Stimulated activated CD8-positive, alpha-beta memory T cell treated with anti-CD3 and anti-CD28 coated beads, Interleukin-4, amount 100 ng/mL, for 4 hours (primary cell): ENCODE results near the gene SMARCAL1.

Source experiments
- DNase-seq, 2 donors: peaks; one replicate each; pipeline ENCODE4 v3.0.0-alpha.2; 2020; ENCODE audit warnings: low read depth in 2 of 2, low spot score in 1 of 2

Gene SMARCAL1

GRCh38 chr2:216474925-216475670 is 62.8 kb downstream of the SMARCAL1 start:
- no peak for DNase-seq

- no peak for DNase-seq
These were observed 63.5 kb downstream of the SMARCAL1 start for GRCh38 chr2:216475767-216476166.

DNA sequence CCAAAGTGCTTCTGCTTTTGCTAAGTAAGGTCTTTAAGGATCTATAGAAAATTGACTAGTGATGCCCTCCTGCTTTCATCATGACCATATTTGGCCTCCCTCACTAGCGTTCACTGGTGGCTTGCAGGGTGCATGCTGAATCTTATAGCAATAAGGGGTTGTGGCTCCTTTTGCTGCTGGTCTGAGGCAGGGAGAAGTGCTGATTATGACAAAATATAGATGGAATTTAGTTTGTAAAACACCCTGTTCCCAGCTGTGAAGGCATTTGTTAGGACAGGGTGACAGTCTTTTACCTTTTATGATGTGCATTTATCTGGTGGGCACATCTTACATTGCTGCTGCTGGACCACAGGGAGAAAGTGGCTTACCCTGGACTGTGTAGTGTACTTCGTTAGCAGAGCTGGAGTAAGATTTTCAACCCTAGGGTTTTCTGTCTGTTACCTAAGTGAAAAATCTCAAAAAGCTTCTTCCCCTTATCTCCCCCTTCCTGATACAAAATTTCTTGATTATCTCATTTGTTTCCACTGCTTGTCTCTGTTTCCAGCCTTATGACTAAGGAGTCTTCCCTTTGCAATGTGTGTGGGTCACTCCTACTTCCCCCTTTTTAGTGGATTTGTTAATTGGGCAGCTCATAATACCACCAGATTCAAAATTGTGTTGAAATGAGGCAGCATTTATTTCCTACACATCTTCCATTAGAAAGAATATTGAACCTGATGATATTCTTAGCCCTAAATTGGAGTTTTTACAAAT is 65.2 kb downstream of the SMARCAL1 start:
- no peak for DNase-seq

GRCh38 chr2:216478151-216478550 is 65.9 kb downstream of the SMARCAL1 start:
- DNase-seq: no peak

GRCh38 chr2:216478791-216479190 is 66.5 kb downstream of the SMARCAL1 start:
- DNase-seq: no peak

- no peak for DNase-seq
These were observed 67.9 kb downstream of the SMARCAL1 start for GRCh38 chr2:216480221-216480620.

DNA sequence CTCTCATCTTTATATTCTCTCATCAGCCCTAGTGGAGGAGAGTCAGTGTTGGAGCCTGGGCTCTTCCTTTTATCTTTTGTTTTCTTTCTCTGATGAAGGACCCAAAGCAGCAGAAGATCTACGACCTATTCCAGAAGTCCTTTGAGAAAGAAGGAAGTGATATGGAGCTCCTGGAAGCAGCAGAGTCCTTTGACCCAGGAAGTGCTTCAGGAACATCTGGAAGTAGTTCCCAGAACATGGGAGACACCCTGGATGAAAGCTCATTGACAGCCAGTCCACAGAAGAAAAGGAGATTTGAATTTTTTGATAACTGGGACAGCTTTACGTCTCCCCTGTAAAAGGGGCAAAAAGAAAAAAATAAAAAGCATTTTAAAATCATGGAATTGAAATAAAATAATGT is 70.4 kb downstream of the SMARCAL1 start:
- DNase-seq: no peak

GRCh38 chr2:216485237-216485636 is 73.0 kb downstream of the SMARCAL1 start:
- DNase-seq: no peak

DNA sequence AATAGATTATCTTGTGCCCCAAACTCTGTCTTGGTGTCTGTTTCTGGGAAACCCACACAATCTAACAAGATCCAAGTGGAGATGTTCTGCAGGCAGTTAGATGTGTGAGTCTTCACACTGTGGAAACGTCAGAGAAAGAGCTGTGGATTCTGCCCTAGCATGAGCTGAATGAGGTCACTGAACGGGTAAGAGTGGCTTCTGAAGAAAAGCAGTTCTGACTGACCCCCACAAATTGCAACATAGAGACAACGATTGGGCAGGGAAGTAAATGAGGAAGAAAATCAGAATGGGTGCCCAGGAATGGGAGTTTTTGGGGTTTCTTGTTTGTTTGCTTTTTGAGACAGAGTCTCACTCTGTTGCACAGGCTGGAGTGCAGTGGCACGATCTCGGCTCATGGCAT is 73.5 kb downstream of the SMARCAL1 start:
- no peak for DNase-seq

DNA sequence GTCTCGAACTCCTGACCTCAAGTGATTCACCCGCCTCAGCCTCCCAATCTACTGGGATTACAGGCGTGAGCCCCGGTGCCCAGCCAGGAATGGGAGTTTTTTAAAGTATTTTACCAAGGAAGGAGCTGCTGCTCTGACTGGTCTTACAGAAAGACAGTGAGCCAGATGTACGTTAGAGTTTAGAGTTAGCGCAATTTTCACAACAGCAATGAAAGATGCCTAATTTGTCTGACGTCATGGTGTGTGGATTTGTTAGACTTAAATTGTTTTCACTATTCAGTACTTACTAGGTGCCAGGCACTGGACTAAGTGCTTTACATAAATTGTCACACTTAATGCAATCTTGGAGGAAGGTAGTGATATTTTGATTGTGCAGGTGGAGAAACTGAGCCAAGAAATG is 74.0 kb downstream of the SMARCAL1 start:
- no peak for DNase-seq

GRCh38 chr2:216486708-216487107 is 74.4 kb downstream of the SMARCAL1 start:
- no peak for DNase-seq

DNA sequence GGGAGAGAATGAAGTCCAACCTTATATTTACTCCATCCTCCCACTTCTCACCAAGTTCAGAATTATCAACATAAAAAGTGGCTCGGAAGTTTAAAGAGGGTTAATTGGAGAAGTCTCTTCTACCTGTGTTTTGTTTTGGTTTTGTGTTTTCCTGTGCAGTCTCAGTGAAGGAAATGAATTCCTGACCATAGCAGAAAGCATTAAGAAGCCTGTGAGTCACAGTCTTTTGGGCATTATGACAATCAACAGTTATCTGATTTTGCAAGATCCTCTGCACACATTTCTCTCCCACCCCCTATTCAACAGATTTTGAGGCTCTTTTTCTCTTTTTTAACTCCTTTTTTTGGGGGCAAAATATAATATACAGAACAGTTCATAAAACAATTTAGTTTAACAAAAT is 77.8 kb downstream of the SMARCAL1 start:
- no peak for DNase-seq

GRCh38 chr2:216491793-216492596 is 79.7 kb downstream of the SMARCAL1 start:
- no peak for DNase-seq

DNA sequence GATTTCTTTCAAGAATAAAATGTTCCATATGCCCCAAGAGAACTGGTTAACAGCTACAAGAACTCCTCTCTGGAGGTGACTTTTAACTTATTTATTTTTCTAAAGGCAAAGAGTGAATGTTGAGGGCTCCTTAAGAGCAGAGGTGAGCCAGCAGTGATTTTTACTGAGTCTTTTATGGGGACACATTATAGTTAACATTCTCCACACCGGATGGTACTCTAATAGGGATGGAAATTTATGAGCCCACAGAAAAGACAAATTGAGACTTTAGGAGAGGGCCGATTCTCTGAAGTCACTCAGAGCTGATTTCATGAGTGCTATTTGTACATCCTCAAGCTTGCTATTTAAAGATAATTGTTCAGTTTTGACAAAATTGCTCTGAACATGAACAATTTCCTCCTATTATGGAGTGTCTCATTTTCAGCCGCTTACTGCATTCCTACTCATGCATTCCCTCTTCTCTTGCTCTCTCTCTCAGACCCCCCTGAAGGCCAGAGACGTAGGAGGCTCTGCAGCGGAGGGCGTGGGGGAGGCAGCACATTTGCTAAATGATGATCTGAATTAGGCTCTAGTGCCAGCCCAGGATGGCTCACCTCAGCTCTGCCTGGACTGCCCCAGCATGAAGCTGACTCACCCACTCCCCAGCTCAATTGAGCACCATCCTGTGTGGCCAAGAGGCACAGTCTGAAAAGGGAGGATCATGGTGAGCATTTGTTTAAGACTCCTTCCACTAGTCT is 80.5 kb downstream of the SMARCAL1 start:
- no peak for DNase-seq

GRCh38 chr2:216493334-216493685 is 81.0 kb downstream of the SMARCAL1 start:
- DNase-seq: no peak

DNA sequence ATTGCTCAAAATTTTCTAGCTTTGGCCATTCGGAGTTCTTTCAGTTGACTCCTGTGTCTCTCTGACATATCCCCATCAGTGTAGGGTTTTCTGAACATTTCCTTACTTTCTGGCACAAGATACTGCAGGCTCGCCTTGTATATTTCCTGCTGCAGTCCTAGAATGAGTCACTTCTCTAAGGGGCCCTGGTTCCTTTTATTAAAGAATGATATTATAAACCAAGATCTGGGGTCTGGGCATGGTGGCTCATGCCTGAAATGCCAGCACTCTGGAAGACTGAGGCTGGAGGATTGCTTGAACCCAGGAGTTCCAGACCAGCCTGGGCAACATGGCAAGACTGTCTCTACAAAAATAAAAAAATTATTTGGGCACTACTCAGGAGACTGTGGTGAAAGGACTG is 83.4 kb downstream of the SMARCAL1 start:
- DNase-seq: no peak

DNA sequence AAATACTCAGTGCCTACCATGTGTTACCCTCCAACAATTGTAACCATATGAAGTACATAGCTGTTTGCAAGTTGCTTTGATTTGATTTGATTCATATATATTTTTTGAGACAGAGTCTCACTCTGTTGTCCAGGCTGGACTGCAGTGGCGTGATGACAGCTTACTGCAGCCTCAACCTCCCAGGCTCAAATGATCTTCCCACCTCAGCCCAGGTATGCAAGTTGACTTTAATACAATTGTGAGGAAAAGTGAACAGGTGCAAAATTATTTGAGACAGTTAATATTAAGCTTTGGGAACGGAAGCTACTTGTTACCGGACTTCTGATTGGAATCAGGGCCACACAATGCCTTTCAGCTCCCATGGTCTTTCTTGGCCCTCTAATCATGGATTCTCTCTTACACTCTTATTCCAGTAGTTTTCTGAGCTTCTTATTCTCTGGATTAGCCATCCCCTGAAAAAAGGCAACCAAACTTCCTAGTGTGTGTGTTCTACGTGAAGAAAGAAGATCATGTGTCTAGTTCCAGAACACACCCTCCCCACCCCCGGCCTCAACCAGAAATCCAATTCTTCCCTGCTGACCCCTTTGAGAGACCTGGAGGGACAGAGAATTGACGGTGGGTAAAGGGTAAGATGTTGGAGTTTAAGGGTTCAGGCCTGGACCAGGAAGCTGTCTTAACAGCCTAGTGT is 85.2 kb downstream of the SMARCAL1 start:
- DNase-seq: no peak

GRCh38 chr2:216498070-216498378 is 85.7 kb downstream of the SMARCAL1 start:
- DNase-seq: no peak

GRCh38 chr2:216498379-216499352 is 86.4 kb downstream of the SMARCAL1 start, which contains the start of gene RPL37A:
TSS of gene RPL37A (plus strand) at chr2:216498844. CDS start at chr2:216498875, 31 bp downstream.
- DNase-seq: peak; percentile 74 to 78
